H1 (cell line): ENCODE results near the gene PLGRKT. TPM values are rescaled to one million over a fixed set of nuclear protein-coding genes. Genes with fewer than 3 reads are reported as not detected.

Experiments used
- CTCF ChIA-PET: fragments of 300-600 bp; sonication (Branson Sonifier 250); formaldehyde crosslinking; loops from one replicate; lab custom pipeline; 2021; ENCODE audit not compliant: partially characterized antibody; lab: Charles Lee
- POLR2A ChIA-PET: fragments of 300-600 bp; sonication (Branson Sonifier 250); formaldehyde crosslinking; loops from one replicate; lab custom pipeline; 2021; ENCODE audit warnings: inconsistent platforms; ENCODE audit not compliant: partially characterized antibody; lab: Charles Lee
- DNase-seq, 2 experiments: peaks; one replicate each; pipeline versions ENCODE4 v3.0.0 to v3.0.0-alpha.2; 2010 to 2022; ENCODE audit warnings: low spot score in 2 of 2, low read depth in 1 of 2, mixed read lengths in 1 of 2
- FAIRE-seq: peaks from 2 replicates; lab custom pipeline; 2011; peaks lifted over from hg19 to GRCh38; lab: Jason Lieb, UNC
- H2AFZ ChIP-seq: 2 replicates; pipeline ENCODE4 v1.8.1; 2012; ENCODE audit warnings: low read length, inconsistent platforms
- H2AK5ac ChIP-seq: 2 replicates; pipeline ENCODE4 v1.6.1; 2013; ENCODE audit warnings: low read depth, low read length
- H2BK120ac ChIP-seq: replicated peaks from 2 replicates; pipeline ENCODE3; 2013; ENCODE audit warnings: low read depth, low read length, inconsistent platforms
- H2BK12ac ChIP-seq: 2 replicates; pipeline ENCODE4 v1.6.1; 2013; ENCODE audit warnings: low read depth, low read length
- H2BK15ac ChIP-seq: 2 replicates; pipeline ENCODE4 v1.6.1; 2013; ENCODE audit warnings: low read length
- H2BK20ac ChIP-seq: 2 replicates; pipeline ENCODE4 v1.6.1; 2013; ENCODE audit warnings: low read length
- H2BK5ac ChIP-seq: 2 replicates; pipeline ENCODE4 v1.6.1; 2013; ENCODE audit warnings: low read depth, low read length
- H3K14ac ChIP-seq: 2 replicates; pipeline ENCODE4 v1.6.1; 2013; ENCODE audit warnings: inconsistent platforms; ENCODE audit not compliant: insufficient read length
- H3K18ac ChIP-seq: 2 replicates; pipeline ENCODE4 v1.6.1; 2013; ENCODE audit warnings: low read length; ENCODE audit errors: extremely low read depth
- H3K23ac ChIP-seq: 2 replicates; pipeline ENCODE4 v1.6.1; 2013; ENCODE audit warnings: inconsistent platforms; ENCODE audit not compliant: insufficient read length
- H3K23me2 ChIP-seq: 2 replicates; pipeline ENCODE4 v1.6.1; 2013; ENCODE audit warnings: low read depth, low read length
- H3K27ac ChIP-seq: 2 replicates; pipeline ENCODE4 v1.6.1; 2011; ENCODE audit warnings: low read depth, low read length, inconsistent platforms
- H3K27me3 ChIP-seq, 4 experiments: replicated peaks in 1 of 4; 1 replicate in 1 of 4; 2 replicates in 3 of 4; pipeline versions ENCODE4 v1.6.1 to v1.8.1; 2011 to 2013; ENCODE audit warnings: low read length in 3 of 4, mild to moderate bottlenecking in 3 of 4, inconsistent platforms in 2 of 4, mixed read lengths in 2 of 4, moderate library complexity in 1 of 4; ENCODE audit not compliant: control insufficient read depth in 3 of 4, insufficient read depth in 3 of 4; ENCODE audit errors: extremely low read depth in 1 of 4
- H3K36me3 ChIP-seq, 4 experiments: 2 replicates each; pipeline versions ENCODE4 v1.6.1 to v1.8.1; 2011 to 2013; ENCODE audit warnings: mild to moderate bottlenecking in 4 of 4, low read length in 3 of 4, moderate library complexity in 2 of 4, control low read depth in 1 of 4, inconsistent platforms in 1 of 4; ENCODE audit not compliant: insufficient read depth in 4 of 4, control insufficient read depth in 2 of 4
- H3K4ac ChIP-seq: replicated peaks from 2 replicates; pipeline ENCODE3; 2013; ENCODE audit warnings: low read length, low read depth, mixed read lengths, inconsistent platforms; ENCODE audit not compliant: insufficient read length
- H3K4me1 ChIP-seq, 4 experiments: replicated peaks in 1 of 4; 1 replicate in 1 of 4; 2 replicates in 3 of 4; pipeline versions ENCODE4 v1.6.1 to v1.8.1; 2011 to 2013; ENCODE audit warnings: low read length in 3 of 4, inconsistent platforms in 2 of 4, mixed read lengths in 1 of 4; ENCODE audit not compliant: insufficient read depth in 4 of 4, control insufficient read depth in 3 of 4
- H3K4me2 ChIP-seq, 2 experiments: 2 replicates each; pipeline versions ENCODE4 v1.6.1 to v1.8.1; 2011 to 2013; ENCODE audit warnings: low read depth in 2 of 2, low read length in 2 of 2, control low read depth in 1 of 2, inconsistent platforms in 1 of 2, mild to moderate bottlenecking in 1 of 2; ENCODE audit not compliant: insufficient read depth in 1 of 2
- H3K4me3 ChIP-seq, 4 experiments: fragments of 200-600, 300-600 bp in 1 of 4; sonication (generic), shearing (Covaris generic), sonication (Bioruptor Twin) in 1 of 4; 2 replicates each; pipeline versions ENCODE4 v1.5.1 to v1.8.1; 2011 to 2016; ENCODE audit warnings: low read length in 4 of 4, low read depth in 3 of 4, control low read depth in 2 of 4, inconsistent platforms in 2 of 4, mild to moderate bottlenecking in 2 of 4, mixed read lengths in 1 of 4, moderate library complexity in 1 of 4; ENCODE audit not compliant: insufficient read depth in 2 of 4; ENCODE audit errors: extremely low read depth in 1 of 4
- H3K56ac ChIP-seq: replicated peaks from 2 replicates; pipeline ENCODE3; 2013; ENCODE audit warnings: low read depth, mild to moderate bottlenecking, mixed read lengths, low read length, inconsistent platforms; ENCODE audit not compliant: insufficient read length
- H3K79me1 ChIP-seq: 2 replicates; pipeline ENCODE4 v1.6.1; 2013; ENCODE audit warnings: low read depth, low read length, control low read depth
- H3K79me2 ChIP-seq, 2 experiments: 2 replicates each; pipeline versions ENCODE4 v1.6.1 to v1.8.1; 2012 to 2013; ENCODE audit warnings: low read length in 2 of 2, mild to moderate bottlenecking in 2 of 2, inconsistent platforms in 1 of 2; ENCODE audit not compliant: insufficient read depth in 2 of 2, control insufficient read depth in 1 of 2
- H3K9ac ChIP-seq, 4 experiments: replicated peaks in 1 of 4; 1 replicate in 1 of 4; 2 replicates in 3 of 4; pipeline versions ENCODE4 v1.6.1 to v1.8.1; 2011 to 2013; ENCODE audit warnings: low read depth in 3 of 4, low read length in 3 of 4, control low read depth in 2 of 4, mild to moderate bottlenecking in 2 of 4, moderate library complexity in 2 of 4, inconsistent platforms in 1 of 4; ENCODE audit errors: extremely low read depth in 1 of 4
- H3K9me3 ChIP-seq, 2 experiments: 2 replicates each; pipeline versions ENCODE4 v1.6.1 to v1.8.1; 2012 to 2013; ENCODE audit warnings: mild to moderate bottlenecking in 2 of 2, moderate library complexity in 2 of 2, control low read depth in 1 of 2, inconsistent platforms in 1 of 2, low read depth in 1 of 2, low read length in 1 of 2, mixed read lengths in 1 of 2; ENCODE audit not compliant: insufficient read depth in 2 of 2
- H4K20me1 ChIP-seq, 2 experiments: replicated peaks in 1 of 2; 2 replicates each; pipeline versions ENCODE3 to v1.8.1; 2011 to 2013; ENCODE audit warnings: inconsistent platforms in 2 of 2, low read length in 2 of 2, mild to moderate bottlenecking in 1 of 2; ENCODE audit not compliant: insufficient read depth in 2 of 2, control insufficient read depth in 1 of 2
- H4K5ac ChIP-seq: 2 replicates; pipeline ENCODE4 v1.6.1; 2013; ENCODE audit warnings: low read length, low read depth, mixed read lengths, inconsistent platforms; ENCODE audit not compliant: insufficient read length
- H4K8ac ChIP-seq: 2 replicates; pipeline ENCODE4 v1.8.0; 2013; ENCODE audit warnings: mild to moderate bottlenecking, moderate library complexity, low read length, inconsistent platforms; ENCODE audit not compliant: insufficient read depth; ENCODE audit errors: extremely low read depth
- H4K91ac ChIP-seq: replicated peaks from 2 replicates; pipeline ENCODE3; 2013; ENCODE audit warnings: low read length, mixed read lengths, inconsistent platforms; ENCODE audit not compliant: insufficient read length
- CBX5 ChIP-seq: fragments of 300-800, 300-1000 bp; sonication (generic); IDR thresholded peaks from 2 replicates; pipeline ENCODE4 v1.7.1; 2016; ENCODE audit warnings: antibody characterized with exemption, low read length, low read depth
- EGR1 ChIP-seq: IDR thresholded peaks from 2 replicates; pipeline ENCODE4 v1.6.1; 2011; ENCODE audit warnings: low read depth, low read length, borderline replicate concordance
- MAFK ChIP-seq: IDR thresholded peaks from 2 replicates; pipeline ENCODE4 v1.6.1; 2012; ENCODE audit warnings: low read depth, mild to moderate bottlenecking, improper control_type of control experiment, low read length
- POU5F1 ChIP-seq: IDR thresholded peaks from 2 replicates; pipeline ENCODE4 v1.6.1; 2011; ENCODE audit warnings: low read depth, mild to moderate bottlenecking, low read length, moderate library complexity
- RNF2 ChIP-seq: fragments of 200-900, 300-1000 bp; sonication (generic); IDR thresholded peaks from 2 replicates; pipeline ENCODE4 v1.7.1; 2016; ENCODE audit warnings: borderline replicate concordance, low read depth, mild to moderate bottlenecking, antibody characterized with exemption, low read length; ENCODE audit not compliant: poor library complexity, severe bottlenecking; ENCODE audit errors: missing control alignments
- RXRA ChIP-seq: IDR thresholded peaks from 2 replicates; pipeline ENCODE4 v1.6.1; 2011; ENCODE audit warnings: low read depth, mild to moderate bottlenecking, low read length, moderate library complexity; ENCODE audit not compliant: insufficient read depth
- SP1 ChIP-seq: IDR thresholded peaks from 2 replicates; pipeline ENCODE4 v1.6.1; 2011; ENCODE audit warnings: low read depth, low read length
- SP2 ChIP-seq: IDR thresholded peaks from 2 replicates; pipeline ENCODE4 v1.6.1; 2012; ENCODE audit warnings: mild to moderate bottlenecking, low read length, inconsistent platforms
- SRF ChIP-seq: IDR thresholded peaks from 2 replicates; pipeline ENCODE4 v1.6.1; 2011; ENCODE audit warnings: mild to moderate bottlenecking, low read depth, low read length, moderate library complexity
- TAF1 ChIP-seq: IDR thresholded peaks from 2 replicates; pipeline ENCODE4 v1.6.1; 2011; ENCODE audit warnings: mild to moderate bottlenecking, low read depth, low read length
- polyA plus RNA-seq, 7 experiments: library from polyadenylated mRNA; depleted of rRNA in 3 of 7; stranded (reverse) in 5 of 7; unstranded in 2 of 7; fragments of >200 nt in 5 of 7; fragments of 200-250 nt in 2 of 7; gene quantifications; 1 replicate in 5 of 7; 2 replicates in 1 of 7; 4 replicates in 1 of 7; pipeline versions ENCODE4 v1.2.1 to v1.2.3, GENCODE V29; 2011 to 2013; ENCODE audit warnings: missing spikeins in 2 of 7, mixed read lengths in 2 of 7
- total RNA-seq: library from RNA; stranded (reverse); fragmentation: NEBNext Ultra II Directional; extraction: Animal tissue kit (Norgen Biotek cat#: 25700); gene quantifications from 2 replicates; pipeline ENCODE4 v1.2.1, GENCODE V29; 2021

PLGRKT gene
- total and polyA plus RNA-seq, 2 of the 8 experiments (the other 6 are each of a cell fraction or from before 2014, with no cell fraction given) = 5.4 to 15.7 TPM

DNA sequence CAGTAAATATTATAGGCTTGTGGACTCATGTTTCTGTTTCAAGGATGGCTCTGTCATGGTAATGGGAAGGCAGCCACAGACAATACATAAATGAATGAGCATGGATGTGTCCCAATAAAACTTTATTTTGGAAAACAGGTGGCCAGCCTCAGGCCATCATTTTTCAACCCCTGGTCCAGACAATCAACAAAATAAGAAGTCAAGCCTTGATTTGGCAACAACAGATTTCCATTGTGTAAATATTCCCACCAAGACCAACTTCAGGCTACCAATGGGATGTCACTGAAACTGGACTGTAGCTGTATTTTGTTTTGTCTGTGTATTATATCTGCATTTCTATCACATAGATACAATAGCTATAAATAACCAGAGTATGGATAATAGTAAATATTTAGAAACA, 77.4 kb downstream of the PLGRKT start:
- H3K4me2 ChIP-seq = no peak overlapping the region
- no peak overlapping the region for H3K56ac ChIP-seq
- H2BK120ac ChIP-seq = no peak overlapping the region
- no peaks in the 10 kb centered on the region for H3K27me3 ChIP-seq
- no peak overlapping the region for H3K18ac ChIP-seq
- DNase-seq (no peak), FAIRE-seq (no peak)
- H3K23me2 ChIP-seq = no peaks in the 10 kb centered on the region
- no peak overlapping the region for H2BK5ac ChIP-seq
- no peak overlapping the region for H2BK20ac ChIP-seq
- ChIA-PET CTCF (no interaction called here), POLR2A (interaction anchor here (0.7 kb wide), 1 partner anchor 12 kb away, joined by 3 read pairs; no protein-coding TSS in a partner anchor)
- no peaks in the 10 kb centered on the region; a peak in 1 of 4 replicates for H3K9me3 ChIP-seq
- H3K79me2 ChIP-seq = no peaks in the 10 kb centered on the region
- H3K4ac ChIP-seq = no peak overlapping the region
- no peaks in the 10 kb centered on the region for H4K20me1 ChIP-seq
- no peak overlapping the region for H3K9ac ChIP-seq
- no peak overlapping the region for H2AK5ac ChIP-seq
- no peak overlapping the region for H4K91ac ChIP-seq
- H3K4me3 ChIP-seq = no peak overlapping the region
- H4K8ac ChIP-seq = no peak overlapping the region
- H2BK15ac ChIP-seq = no peak overlapping the region
- H3K4me1 ChIP-seq = no peaks in the 10 kb centered on the region
- no peak overlapping the region for H2BK12ac ChIP-seq
- TF ChIP-seq SP2 = no peak
- no peak for TF ChIP-seq SRF
- no peak for TF ChIP-seq SP1
- TF ChIP-seq TAF1 = no peak
- no peak for TF ChIP-seq MAFK
- TF ChIP-seq POU5F1 = no peak
- TF ChIP-seq RNF2 = no peak
- no peak for TF ChIP-seq CBX5
- TF ChIP-seq RXRA = no peak
- TF ChIP-seq EGR1 = no peak
- no peak overlapping the region for H3K27ac ChIP-seq
- H4K5ac ChIP-seq = no peak overlapping the region
- no peak overlapping the region for H3K23ac ChIP-seq
- H3K79me1 ChIP-seq = no peaks in the 10 kb centered on the region
- H3K14ac ChIP-seq = no peak overlapping the region
- no peaks in the 10 kb centered on the region; a peak in 1 of 8 replicates for H3K36me3 ChIP-seq
- no peak overlapping the region for H2AFZ ChIP-seq
